ENCODE results near the gene MAP1LC3A. TPM values are rescaled to one million over a fixed set of nuclear protein-coding genes. Genes with fewer than 3 reads are reported as not detected.
A peak's percentile ranks its signal among the peaks of the same experiment; 100 is the strongest.

The MAP1LC3A gene
- total and polyA plus RNA-seq, 7 donors = 27.4 to 90.5 (median 35.5) TPM

DNA sequence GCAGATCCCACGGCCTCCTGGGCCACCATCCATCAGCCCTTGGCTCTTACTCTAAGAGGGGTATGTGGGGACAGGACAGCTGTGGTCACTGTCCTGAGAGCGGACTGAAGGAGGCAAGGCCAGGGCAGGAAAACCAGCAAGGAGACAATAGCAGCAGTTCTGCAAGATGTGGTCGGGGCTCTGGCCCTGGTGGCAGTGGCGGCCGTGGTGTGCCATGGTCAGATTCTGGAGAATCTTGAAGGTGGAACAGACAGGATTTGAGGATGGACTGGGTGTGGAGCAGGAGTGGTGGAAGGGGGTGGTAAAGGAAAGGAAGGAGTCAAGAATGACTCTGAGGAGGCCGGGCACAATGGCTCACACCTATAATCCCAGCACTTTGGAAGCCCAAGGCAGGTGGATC lies 5.9 kb upstream of the MAP1LC3A start:
- Histone ChIP-seq H3K27me3 (ENCODE audit: insufficient read depth in 3 of 3, low read length in 2 of 3) (no peaks in the 10 kb centered on the region), H3K27ac (no peak overlapping the region), H3K36me3 (ENCODE audit: insufficient read depth in 1 of 2, low read depth in 1 of 2) (no peaks in the 10 kb centered on the region), H3K4me3 (no peak overlapping the region), H3K9me3 (no peaks in the 10 kb centered on the region), H3K4me1 (peaks cover 4% of the 10 kb centered on the region)
- intact Hi-C loops (cut with DNase I) = no loop called here
- TF ChIP-seq, protein P1, sequence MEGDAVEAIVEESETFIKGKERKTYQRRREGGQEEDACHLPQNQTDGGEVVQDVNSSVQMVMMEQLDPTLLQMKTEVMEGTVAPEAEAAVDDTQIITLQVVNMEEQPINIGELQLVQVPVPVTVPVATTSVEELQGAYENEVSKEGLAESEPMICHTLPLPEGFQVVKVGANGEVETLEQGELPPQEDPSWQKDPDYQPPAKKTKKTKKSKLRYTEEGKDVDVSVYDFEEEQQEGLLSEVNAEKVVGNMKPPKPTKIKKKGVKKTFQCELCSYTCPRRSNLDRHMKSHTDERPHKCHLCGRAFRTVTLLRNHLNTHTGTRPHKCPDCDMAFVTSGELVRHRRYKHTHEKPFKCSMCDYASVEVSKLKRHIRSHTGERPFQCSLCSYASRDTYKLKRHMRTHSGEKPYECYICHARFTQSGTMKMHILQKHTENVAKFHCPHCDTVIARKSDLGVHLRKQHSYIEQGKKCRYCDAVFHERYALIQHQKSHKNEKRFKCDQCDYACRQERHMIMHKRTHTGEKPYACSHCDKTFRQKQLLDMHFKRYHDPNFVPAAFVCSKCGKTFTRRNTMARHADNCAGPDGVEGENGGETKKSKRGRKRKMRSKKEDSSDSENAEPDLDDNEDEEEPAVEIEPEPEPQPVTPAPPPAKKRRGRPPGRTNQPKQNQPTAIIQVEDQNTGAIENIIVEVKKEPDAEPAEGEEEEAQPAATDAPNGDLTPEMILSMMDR (IDR thresholded peaks at IDR 0.05) = no peak
- ATAC-seq (no peak), DNase-seq (no peak)
- WGBS, 3 donors = 82 to 88% (median 83%) methylated on average over 6 of the region's 6 CpGs

DNA sequence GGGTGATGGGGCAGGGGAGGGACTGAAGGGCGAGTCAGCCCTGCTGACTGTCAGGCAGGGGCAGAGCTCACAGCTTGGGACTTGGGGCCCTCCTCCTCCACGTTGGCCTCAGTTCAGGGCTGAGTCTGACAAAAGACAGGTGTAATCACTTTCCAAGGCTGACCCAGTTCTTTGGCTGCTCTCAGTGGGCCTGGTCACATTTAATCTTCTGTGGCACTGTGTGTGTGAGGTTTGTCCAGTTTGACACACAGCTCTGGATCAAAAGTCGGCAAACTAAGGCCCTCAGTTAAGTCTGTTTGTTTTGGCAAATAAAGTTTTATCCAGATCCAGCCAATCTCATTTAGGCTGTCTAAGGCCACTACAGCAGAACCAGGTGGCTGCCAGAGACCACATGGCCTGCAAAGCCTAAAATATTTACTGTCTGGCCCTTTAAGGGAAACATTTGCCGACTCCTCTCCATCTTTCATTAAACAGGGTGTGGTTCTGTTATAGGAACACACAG lies 5.1 kb upstream of the MAP1LC3A start:
- Histone ChIP-seq H3K27ac (peak overlapping the region; percentile 54), H3K4me1 (peaks cover 7% of the 10 kb centered on the region), H3K9me3 (no peaks in the 10 kb centered on the region), H3K36me3 (ENCODE audit: insufficient read depth in 1 of 2, low read depth in 1 of 2) (no peaks in the 10 kb centered on the region), H3K27me3 (ENCODE audit: insufficient read depth in 3 of 3, low read length in 2 of 3) (no peaks in the 10 kb centered on the region), H3K4me3 (no peak overlapping the region)
- intact Hi-C loops (cut with DNase I) = no loop called here
- ATAC-seq (peak; percentile 56 to 84 (median 68)), DNase-seq (no peak)
- WGBS, 3 donors = 27 to 38% (median 27%) methylated on average over 4 of the region's 4 CpGs
- TF ChIP-seq, protein P1 (IDR thresholded peaks at IDR 0.05) = no peak

DNA sequence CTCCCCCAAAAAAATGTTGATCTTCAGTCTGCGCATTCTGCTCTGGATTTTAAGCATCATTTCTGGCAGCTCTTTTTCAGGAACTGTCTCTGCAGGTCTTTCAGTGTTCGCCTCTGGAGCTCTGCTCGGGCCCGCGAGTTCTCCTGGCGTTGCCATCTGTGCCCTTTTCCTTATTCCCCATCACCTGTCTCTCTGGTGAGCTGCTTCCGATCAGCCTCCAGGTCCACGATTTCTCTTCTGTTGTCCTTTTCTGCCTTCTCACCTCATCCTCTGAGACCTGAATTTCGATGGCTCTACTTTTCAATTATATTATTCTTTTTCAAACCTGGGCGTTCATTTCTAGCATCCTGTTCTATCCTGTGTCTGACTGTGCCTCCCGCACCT lies 590 bp upstream of the MAP1LC3A start:
- intact Hi-C loops (cut with DNase I) = loop anchor here in 1 of 2 donors (5.0 kb wide), 1 partner anchor 149 kb away; no protein-coding TSS in a partner anchor
- H3K27me3 ChIP-seq (ENCODE audit: insufficient read depth in 3 of 3, low read length in 2 of 3) = no peaks in the 10 kb centered on the region
- H3K4me3 ChIP-seq = peak overlapping the region; percentile 82
- ATAC-seq (peak in 1 of 4 donors; percentile 1), DNase-seq (no peak)
- 23 to 27% (median 23%) methylated on average over 11 of the region's 11 CpGs for WGBS, 3 donors
- peak overlapping the region; percentile 86 for H3K27ac ChIP-seq
- H3K4me1 ChIP-seq = peaks cover 7% of the 10 kb centered on the region
- H3K36me3 ChIP-seq (ENCODE audit: insufficient read depth in 1 of 2, low read depth in 1 of 2) = no peaks in the 10 kb centered on the region
- TF ChIP-seq, protein P1 (IDR thresholded peaks at IDR 0.05) = no peak
- no peaks in the 10 kb centered on the region for H3K9me3 ChIP-seq

DNA sequence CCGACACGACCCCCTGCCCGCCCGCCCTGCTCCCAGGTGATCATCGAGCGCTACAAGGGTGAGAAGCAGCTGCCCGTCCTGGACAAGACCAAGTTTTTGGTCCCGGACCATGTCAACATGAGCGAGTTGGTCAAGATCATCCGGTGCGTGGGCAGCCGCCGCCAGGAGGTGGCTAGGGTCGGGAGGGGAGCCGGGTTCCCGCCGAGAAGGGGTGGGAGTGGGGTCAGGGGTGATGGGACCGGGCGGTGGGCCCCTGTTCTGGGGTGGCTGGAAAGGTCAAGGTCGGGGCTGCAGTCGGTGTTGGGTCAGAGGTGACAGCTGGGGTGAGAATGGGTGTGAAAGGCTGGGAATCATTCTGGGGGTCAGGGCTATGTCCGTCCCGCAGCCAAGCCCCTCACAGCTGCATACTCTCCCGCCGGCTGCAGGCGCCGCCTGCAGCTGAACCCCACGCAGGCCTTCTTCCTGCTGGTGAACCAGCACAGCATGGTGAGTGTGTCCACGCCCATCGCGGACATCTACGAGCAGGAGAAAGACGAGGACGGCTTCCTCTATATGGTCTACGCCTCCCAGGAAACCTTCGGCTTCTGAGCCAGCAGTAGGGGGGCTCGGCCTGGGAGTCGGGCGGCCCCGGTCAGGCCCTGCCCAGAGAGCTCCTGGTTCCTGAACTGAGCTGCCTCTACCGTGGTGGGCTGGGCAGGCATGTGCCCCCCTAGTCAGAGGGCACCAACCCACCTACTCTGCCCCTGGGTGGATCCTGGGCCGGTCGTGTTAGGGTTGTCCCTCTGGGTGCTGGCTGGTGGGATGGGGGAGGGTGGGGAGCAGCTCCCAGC lies 1.0 kb downstream of the MAP1LC3A start:
- Histone ChIP-seq H3K9me3 (no peaks in the 10 kb centered on the region), H3K27ac (peak overlapping the region; percentile 86), H3K4me3 (peak overlapping the region; percentile 82), H3K27me3 (ENCODE audit: insufficient read depth in 3 of 3, low read length in 2 of 3) (no peaks in the 10 kb centered on the region), H3K36me3 (ENCODE audit: insufficient read depth in 1 of 2, low read depth in 1 of 2) (no peaks in the 10 kb centered on the region), H3K4me1 (peaks cover 7% of the 10 kb centered on the region)
- DNase-seq (peak; percentile 37 to 66), ATAC-seq (peak; percentile 4 to 15 (median 10))
- intact Hi-C loops (cut with DNase I) = loop anchor here in 1 of 2 donors (5.0 kb wide), 1 partner anchor 148 kb away; no protein-coding TSS in a partner anchor
- WGBS, 3 donors = 43 to 52% (median 44%) methylated on average over 43 of the region's 43 CpGs
- TF ChIP-seq, protein P1 (IDR thresholded peaks at IDR 0.05) = no peak
